ENCODE results near the gene RHOBTB1.
A peak's percentile ranks its signal among the peaks of the same experiment; 100 is the strongest.

The RHOBTB1 gene

DNA sequence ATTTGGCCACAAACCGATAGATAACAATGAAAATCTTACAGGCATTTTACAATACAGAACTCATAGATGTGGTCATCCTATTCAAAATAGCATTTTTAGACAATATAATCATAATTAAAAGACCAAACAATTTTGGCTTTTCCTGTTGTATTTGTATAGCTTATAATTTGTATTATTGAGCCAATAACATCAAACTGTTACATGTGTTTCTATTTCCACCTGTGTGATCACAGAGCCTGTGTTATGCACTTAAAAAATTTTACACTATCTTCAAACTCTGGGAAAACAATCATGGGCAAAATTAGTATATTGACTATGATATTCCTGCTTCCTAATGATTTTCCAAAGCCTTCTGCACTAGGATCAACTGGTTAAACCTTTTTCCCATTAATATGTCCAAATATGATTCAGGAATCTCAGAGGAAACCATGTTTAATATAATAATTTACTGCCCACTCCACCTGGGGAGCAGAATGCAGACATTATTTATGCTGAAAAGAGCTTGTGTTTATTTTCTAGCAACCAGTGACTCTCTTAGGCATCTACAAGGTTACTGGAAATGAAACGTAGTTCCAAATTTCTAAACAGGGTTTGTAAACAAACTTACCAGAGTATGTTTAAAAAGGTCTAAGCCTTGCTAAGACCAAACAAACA, 1.7 kb downstream of the RHOBTB1 start:
- DNase-seq (ENCODE audit: low read depth in 2 of 2), result no peak

DNA sequence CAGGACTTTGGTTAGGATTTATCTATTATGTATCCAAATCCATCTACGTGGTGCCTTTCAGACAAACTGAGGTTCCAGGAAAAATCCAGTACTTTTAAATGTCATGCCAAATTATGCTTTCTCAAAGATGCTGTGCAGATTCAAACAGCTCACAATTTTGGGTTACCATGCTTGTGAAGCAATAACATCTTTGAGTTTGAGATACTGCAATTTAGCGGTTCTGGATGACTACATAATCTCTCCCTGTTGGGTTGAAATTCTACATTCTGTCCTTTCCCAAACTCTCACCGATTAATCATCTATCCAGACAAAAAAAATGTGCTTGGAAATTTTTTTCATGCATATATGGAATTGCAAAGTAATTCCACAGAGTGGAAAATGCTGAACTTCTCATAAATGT, 3.5 kb downstream of the RHOBTB1 start:
- DNase-seq (ENCODE audit: low read depth in 2 of 2), result no peak

GRCh38 chr10:60937784-60938654, 6.0 kb downstream of the RHOBTB1 start:
- DNase-seq (ENCODE audit: low read depth in 2 of 2), result no peak

- no peak for DNase-seq (ENCODE audit: low read depth in 2 of 2)
These were observed 7.0 kb downstream of the RHOBTB1 start for GRCh38 chr10:60937022-60937421.

DNA sequence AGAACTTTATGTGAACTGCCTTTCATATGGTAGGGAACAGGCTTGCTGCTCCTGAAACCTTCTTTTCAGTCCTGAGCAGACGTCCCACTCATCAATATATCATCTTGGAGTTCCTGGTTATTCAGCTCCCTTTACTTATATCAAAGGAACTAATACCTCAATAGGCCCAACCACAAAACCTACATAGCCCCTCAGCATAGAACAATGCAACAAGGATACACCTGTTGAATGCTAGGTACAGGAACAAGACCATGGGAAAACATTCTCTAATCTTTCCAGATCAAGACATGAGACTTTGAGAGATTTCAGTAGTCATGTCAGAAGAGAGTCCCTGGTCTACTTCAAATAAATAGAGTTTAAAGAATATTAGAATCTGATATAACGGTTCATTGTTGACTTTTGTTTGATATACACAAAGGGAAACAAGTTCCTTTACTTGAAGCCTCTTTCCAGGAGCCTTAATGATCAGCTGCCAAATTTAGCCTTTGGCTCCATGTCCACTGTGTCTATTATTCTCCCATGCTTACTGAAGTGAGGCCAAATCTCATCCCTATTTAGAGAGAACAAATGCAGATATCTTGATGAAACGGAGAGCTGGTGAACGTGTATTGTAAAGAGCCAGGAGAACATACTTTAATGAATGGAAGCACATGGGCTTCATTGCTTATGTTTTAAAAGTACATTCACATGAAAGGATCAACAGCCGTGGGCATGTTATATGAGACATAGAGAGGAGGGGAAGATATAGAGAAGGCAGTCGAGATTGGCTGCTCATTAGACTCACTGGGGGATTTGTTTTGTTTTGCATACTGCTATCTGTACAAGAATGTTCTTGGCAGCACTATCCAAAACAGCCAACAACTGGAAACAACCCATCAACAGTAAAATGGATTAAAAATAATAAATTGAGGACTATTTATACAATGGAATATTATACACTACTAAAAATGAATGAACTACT, 9.5 kb downstream of the RHOBTB1 start:
- no peak for DNase-seq (ENCODE audit: low read depth in 2 of 2)

GRCh38 chr10:60932756-60933155, 11.2 kb downstream of the RHOBTB1 start:
- DNase-seq (ENCODE audit: low read depth in 2 of 2), result no peak

DNA sequence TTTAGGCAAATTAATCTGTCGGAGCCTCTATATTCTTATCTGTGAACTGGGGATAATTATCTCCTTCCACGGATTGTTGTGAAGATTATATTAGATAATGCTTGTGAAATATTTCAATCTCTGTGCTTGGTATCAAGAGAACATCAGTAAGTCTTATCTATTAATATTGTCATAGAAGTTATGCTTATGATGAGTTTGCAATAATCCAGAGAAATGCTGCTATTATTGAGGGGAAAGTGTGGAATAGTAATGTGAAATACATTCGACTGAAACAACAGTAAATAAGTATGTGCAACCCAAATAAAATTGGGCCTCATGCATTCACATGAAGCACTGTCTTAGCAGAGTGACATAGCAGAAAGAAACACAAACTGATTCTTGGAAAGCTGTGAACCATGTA, 13.7 kb downstream of the RHOBTB1 start:
- DNase-seq (ENCODE audit: low read depth in 2 of 2), result no peak

DNA sequence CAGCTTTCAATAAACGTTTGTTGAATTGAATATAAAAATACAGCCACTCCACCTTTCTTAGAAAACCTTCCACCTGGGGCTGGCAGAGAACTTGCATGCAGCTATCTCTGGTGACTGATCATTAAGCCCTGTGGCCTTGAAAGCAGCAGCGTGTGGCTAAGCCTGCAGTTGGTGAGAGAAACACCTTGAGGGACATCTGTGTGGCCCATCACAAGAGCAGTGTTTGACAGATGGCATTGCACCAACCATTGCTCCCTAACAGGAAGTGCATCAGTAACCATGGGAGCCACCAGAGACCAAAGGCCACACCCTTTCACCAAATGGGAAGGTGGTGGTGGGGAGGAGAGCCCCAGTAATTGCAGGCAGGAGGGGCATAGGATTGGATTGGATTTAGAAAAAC, 22.4 kb downstream of the RHOBTB1 start:
- DNase-seq (ENCODE audit: low read depth in 2 of 2), result no peak

DNA sequence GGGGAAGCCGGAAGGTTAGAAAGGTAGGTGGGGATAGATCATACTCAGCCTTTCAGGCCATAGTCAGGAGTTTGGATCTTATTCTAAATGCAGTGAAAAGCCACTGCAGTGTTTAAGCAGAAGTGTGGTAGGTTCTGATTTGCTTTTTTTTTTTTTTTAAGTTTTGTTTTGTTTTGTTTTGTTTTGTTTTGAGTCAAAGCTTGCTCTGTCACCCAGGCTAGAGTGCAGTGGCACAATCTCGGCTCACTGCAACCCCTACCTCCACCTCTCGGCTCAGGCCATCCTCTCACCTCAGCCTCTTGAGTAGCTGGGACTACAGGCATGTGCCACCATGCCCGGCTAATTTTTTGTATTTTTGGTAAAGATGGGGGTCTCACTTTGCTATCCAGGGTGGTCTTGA, 23.5 kb downstream of the RHOBTB1 start:
- DNase-seq (ENCODE audit: low read depth in 2 of 2), result no peak

- no peak for DNase-seq (ENCODE audit: low read depth in 2 of 2)
These were observed 24.4 kb downstream of the RHOBTB1 start for GRCh38 chr10:60919551-60919950.

DNA sequence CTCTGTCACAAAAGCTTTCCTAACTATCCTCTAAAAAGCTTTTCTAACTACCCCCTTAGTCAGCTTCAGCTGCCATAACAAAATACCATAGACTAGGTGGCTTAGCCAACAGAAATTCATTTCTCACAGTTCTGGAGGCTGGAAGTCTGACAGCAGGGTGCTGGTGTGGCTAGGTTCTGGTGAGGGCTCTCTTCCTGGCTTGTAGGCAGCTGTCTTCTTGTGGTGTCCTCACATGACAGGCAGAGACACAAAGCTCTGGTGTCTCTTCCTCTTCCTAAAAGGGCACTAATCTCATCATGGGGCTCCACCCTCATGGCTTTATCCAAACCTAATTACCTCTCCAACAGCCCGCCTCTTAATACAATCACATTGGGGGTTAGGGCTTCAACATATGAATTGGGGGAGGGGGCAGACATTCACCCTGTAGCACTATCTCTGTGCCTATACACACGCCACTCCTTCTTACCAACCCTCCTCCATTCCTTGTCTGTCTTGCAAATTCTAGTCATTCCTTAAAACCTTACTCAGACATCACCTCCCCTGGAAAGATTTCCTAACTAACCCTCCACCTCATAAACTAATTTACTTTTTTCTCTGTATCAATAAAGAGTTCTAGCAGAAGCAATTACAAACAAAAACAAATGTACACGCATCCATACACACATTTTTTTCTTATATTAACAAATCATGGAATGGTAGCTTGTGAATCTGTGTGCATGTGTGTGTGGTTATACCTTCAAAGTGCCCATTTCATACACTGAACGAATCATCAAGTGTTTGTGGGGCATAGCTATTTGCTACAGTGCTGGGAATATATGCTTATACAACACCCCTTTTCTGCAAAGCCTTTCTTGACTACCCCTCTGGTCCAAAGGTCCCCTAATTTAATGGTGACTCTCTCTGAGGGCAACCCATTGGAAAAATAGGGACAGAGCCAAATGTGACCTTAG, 26.4 kb downstream of the RHOBTB1 start:
- DNase-seq (ENCODE audit: low read depth in 2 of 2), result no peak

GRCh38 chr10:60916025-60916424, 28.0 kb downstream of the RHOBTB1 start:
- DNase-seq (ENCODE audit: low read depth in 2 of 2), result no peak

DNA sequence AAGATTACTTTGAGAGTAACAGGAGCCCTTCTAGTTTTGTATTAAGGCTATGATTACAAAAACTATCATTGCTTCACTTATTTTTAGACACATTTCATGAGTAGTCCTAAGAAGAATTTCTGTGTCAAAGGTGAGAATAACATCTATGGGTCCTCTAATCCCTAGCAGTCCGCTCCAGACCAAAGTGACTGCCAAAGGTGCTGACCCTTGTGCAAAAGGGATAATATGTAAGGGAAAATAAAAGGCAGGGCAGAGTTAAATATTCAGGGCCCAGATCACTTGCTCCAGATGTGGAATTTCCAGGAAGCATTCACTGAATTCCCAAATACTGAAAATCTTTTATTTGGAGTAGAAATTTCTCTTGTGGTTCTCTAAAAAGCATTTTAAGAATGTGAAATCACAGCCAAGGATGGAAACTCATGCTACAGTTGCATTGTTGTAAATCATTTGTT, 29.3 kb downstream of the RHOBTB1 start:
- peak; percentile 96 to 97 for DNase-seq (ENCODE audit: low read depth in 2 of 2)

- no peak for DNase-seq (ENCODE audit: low read depth in 2 of 2)
These were observed 30.3 kb downstream of the RHOBTB1 start for GRCh38 chr10:60913657-60914056.

- DNase-seq (ENCODE audit: low read depth in 2 of 2), result no peak
These were observed 30.9 kb downstream of the RHOBTB1 start for GRCh38 chr10:60913071-60913470.

- DNase-seq (ENCODE audit: low read depth in 2 of 2), result no peak
These were observed 32.3 kb downstream of the RHOBTB1 start for GRCh38 chr10:60911715-60912114.

DNA sequence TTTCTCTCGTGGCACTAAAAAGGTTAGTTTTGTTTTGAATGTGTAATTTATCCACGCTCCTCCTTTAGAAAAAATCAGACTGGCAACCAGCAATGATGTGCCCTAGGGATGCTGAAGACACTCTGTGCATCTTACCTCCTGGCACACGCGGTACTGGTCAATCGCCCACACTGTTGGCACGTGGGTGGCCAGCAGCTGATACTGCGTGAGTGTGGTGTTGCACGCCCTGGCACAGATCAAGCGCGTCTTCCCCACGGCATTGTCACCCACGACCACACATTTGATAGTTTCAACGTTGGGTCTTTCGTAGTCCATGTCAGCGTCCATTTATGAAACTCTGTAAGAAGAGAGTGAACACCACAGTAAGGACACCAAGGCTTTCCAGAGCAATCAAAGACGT, 32.8 kb downstream of the RHOBTB1 start:
- DNase-seq (ENCODE audit: low read depth in 2 of 2), result no peak

GRCh38 chr10:60910543-60910942, 33.4 kb downstream of the RHOBTB1 start:
- no peak for DNase-seq (ENCODE audit: low read depth in 2 of 2)

GRCh38 chr10:60908896-60909295, 35.1 kb downstream of the RHOBTB1 start:
- DNase-seq (ENCODE audit: low read depth in 2 of 2), result no peak

GRCh38 chr10:60908031-60908430, 36.0 kb downstream of the RHOBTB1 start:
- DNase-seq (ENCODE audit: low read depth in 2 of 2), result no peak

DNA sequence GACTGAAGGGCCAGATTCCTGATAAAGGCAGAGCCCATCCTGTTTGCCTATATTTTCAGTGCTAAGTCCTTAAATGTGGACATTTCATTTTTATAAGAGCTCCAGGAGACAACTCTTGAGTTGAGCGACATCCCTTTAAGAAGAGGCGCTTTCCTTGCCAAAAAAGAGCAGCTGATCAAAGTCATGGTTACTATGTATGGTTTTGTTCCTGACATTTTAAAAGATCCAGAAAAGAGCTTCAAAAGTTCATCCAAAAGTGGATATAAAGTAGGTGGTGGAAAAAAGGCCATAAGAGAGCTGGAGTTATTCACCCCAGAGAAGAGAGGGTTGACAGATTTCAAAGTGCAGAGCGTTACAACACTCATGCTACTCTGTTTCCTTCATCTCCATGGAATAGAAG, 36.7 kb downstream of the RHOBTB1 start:
- no peak for DNase-seq (ENCODE audit: low read depth in 2 of 2)
